ENCODE results near the gene CREBL2.

- TF ChIP-seq CTCF (IDR thresholded peaks at IDR 0.05) (no peak), POLR2AphosphoS5 (IDR thresholded peaks at IDR 0.05) (no peak)
Measured at GRCh38 chr12:12562016-12562483, 49.6 kb upstream of the CREBL2 start.

Measured in transverse colon (tissue), 4 donors.